Left ventricle myocardium inferior (tissue), 1 donor: Measurements from ENCODE around the gene GPC5. TPM values are rescaled to one million over a fixed set of nuclear protein-coding genes. Genes with fewer than 3 reads are reported as not detected.

Experiments
- DNase-seq: peaks from one replicate; pipeline ENCODE4 v3.0.0-alpha.2; 2020
- H3K27ac ChIP-seq: fragments of 200-600 bp; replicated peaks from 2 replicates; pipeline ENCODE4 v1.8.0; 2021
- H3K27me3 ChIP-seq: fragments of 200-600 bp; 2 replicates; pipeline ENCODE4 v1.8.0; 2021; ENCODE audit warnings: low read depth
- H3K36me3 ChIP-seq: fragments of 200-600 bp; 2 replicates; pipeline ENCODE4 v1.8.0; 2021
- H3K4me1 ChIP-seq: fragments of 200-600 bp; 2 replicates; pipeline ENCODE4 v1.8.0; 2021
- H3K4me3 ChIP-seq: fragments of 200-600 bp; 2 replicates; pipeline ENCODE4 v1.8.0; 2021; ENCODE audit warnings: mild to moderate bottlenecking, moderate library complexity
- H3K9me3 ChIP-seq: fragments of 200-600 bp; replicated peaks from 2 replicates; pipeline ENCODE4 v1.8.0; 2021
- CTCF ChIP-seq: fragments of 200-600 bp; IDR thresholded peaks from 2 replicates; pipeline ENCODE4 v1.8.0; 2021; ENCODE audit warnings: antibody characterized with exemption, mild to moderate bottlenecking, borderline replicate concordance
- intact Hi-C: fragments of 100-400 bp; cut with micrococcal nuclease; formaldehyde crosslinking; loops from one replicate; pipeline ENCODE4 v1.11.0; 2022
- total RNA-seq: library from RNA; stranded (reverse); fragmentation: NEBNext Ultra II Directional; extraction: Animal tissue kit (Norgen Biotek cat#: 25700); gene quantifications from one replicate; pipeline ENCODE4 v1.2.1, GENCODE V29; 2021
- donor health status: DM: no; HTN: yes; CAD: no; lungs with severe emphysema.

GPC5 gene
- total RNA-seq, 1 donor from 2014 or later: 1.5 TPM

GRCh38 chr13:92649140-92649813 lies 1250.9 kb downstream of the GPC5 start:
- TF ChIP-seq CTCF: no peak
- DNase-seq: no peak
- H3K4me1 ChIP-seq: no peaks in the 10 kb centered on the region
- no peak overlapping the region for H3K27ac ChIP-seq
- H3K27me3 ChIP-seq: no peaks in the 10 kb centered on the region
- no peaks in the 10 kb centered on the region for H3K36me3 ChIP-seq
- H3K9me3 ChIP-seq: no peaks in the 10 kb centered on the region
- intact Hi-C loops: no loop called here
- H3K4me3 ChIP-seq: no peak overlapping the region

- Histone ChIP-seq H3K27ac (no peak overlapping the region), H3K27me3 (no peaks in the 10 kb centered on the region), H3K9me3 (no peaks in the 10 kb centered on the region), H3K36me3 (no peaks in the 10 kb centered on the region), H3K4me3 (no peak overlapping the region), H3K4me1 (no peaks in the 10 kb centered on the region)
- intact Hi-C loops: no loop called here
- TF ChIP-seq CTCF: no peak
- DNase-seq: no peak
Measured at GRCh38 chr13:92656103-92656502, 1257.7 kb downstream of the GPC5 start.

- intact Hi-C loops: no loop called here
- no peak overlapping the region for H3K4me3 ChIP-seq
- no peaks in the 10 kb centered on the region for H3K9me3 ChIP-seq
- no peaks in the 10 kb centered on the region for H3K27me3 ChIP-seq
- no peak overlapping the region for H3K27ac ChIP-seq
- H3K4me1 ChIP-seq: no peaks in the 10 kb centered on the region
- no peak for DNase-seq
- TF ChIP-seq CTCF: no peak
- H3K36me3 ChIP-seq: no peaks in the 10 kb centered on the region
Measured at GRCh38 chr13:92656648-92657047, 1258.2 kb downstream of the GPC5 start.

- no peaks in the 10 kb centered on the region for H3K4me1 ChIP-seq
- no peaks in the 10 kb centered on the region for H3K27me3 ChIP-seq
- H3K4me3 ChIP-seq: no peak overlapping the region
- intact Hi-C loops: no loop called here
- H3K36me3 ChIP-seq: no peaks in the 10 kb centered on the region
- no peak for DNase-seq
- TF ChIP-seq CTCF: no peak
- H3K27ac ChIP-seq: no peak overlapping the region
- no peaks in the 10 kb centered on the region for H3K9me3 ChIP-seq
Measured at GRCh38 chr13:92657565-92657964, 1259.1 kb downstream of the GPC5 start.

- TF ChIP-seq CTCF: no peak
- Histone ChIP-seq H3K27me3 (no peaks in the 10 kb centered on the region), H3K9me3 (no peaks in the 10 kb centered on the region), H3K36me3 (no peaks in the 10 kb centered on the region), H3K4me1 (no peaks in the 10 kb centered on the region), H3K4me3 (no peak overlapping the region), H3K27ac (no peak overlapping the region)
- DNase-seq: no peak
- intact Hi-C loops: no loop called here
Measured at GRCh38 chr13:92658293-92658692, 1259.9 kb downstream of the GPC5 start.
